Activated T-cell treated with anti-CD3 and anti-CD28 coated beads for 1 hour (primary cell): ENCODE results near the gene NPLOC4.
A peak's percentile ranks its signal among the peaks of the same experiment; 100 is the strongest.

Source experiments
- DNase-seq: peaks from one replicate; pipeline ENCODE4 v3.0.0-alpha.2; 2020; ENCODE audit warnings: low read depth

Gene NPLOC4

GRCh38 chr17:81566461-81567126 is 70.3 kb downstream of the NPLOC4 start:
- DNase-seq, result no peak

GRCh38 chr17:81565231-81565630 is 71.7 kb downstream of the NPLOC4 start:
- no peak for DNase-seq

- no peak for DNase-seq
These were observed 72.1 kb downstream of the NPLOC4 start for GRCh38 chr17:81564778-81565177.

GRCh38 chr17:81563861-81564586 is 72.9 kb downstream of the NPLOC4 start:
- no peak for DNase-seq

GRCh38 chr17:81561494-81561885 is 75.4 kb downstream of the NPLOC4 start:
- no peak for DNase-seq

- DNase-seq, result no peak
These were observed 77.7 kb downstream of the NPLOC4 start for GRCh38 chr17:81558941-81559806.

GRCh38 chr17:81558115-81558468 is 78.8 kb downstream of the NPLOC4 start:
- DNase-seq, result no peak

- DNase-seq, result no peak
These were observed 79.4 kb downstream of the NPLOC4 start for GRCh38 chr17:81557276-81558114.

- no peak for DNase-seq
These were observed 80.0 kb downstream of the NPLOC4 start for GRCh38 chr17:81556863-81557262.

GRCh38 chr17:81556175-81556691 is 80.7 kb downstream of the NPLOC4 start:
- DNase-seq, result no peak

GRCh38 chr17:81553616-81554181 is 83.2 kb downstream of the NPLOC4 start:
- no peak for DNase-seq

- peak; percentile 64 for DNase-seq
These were observed 83.8 kb downstream of the NPLOC4 start for GRCh38 chr17:81553018-81553615.

- DNase-seq, result peak; percentile 67
These were observed 84.5 kb downstream of the NPLOC4 start, which contains the start of gene FAAP100 for GRCh38 chr17:81552244-81553017. Gene FAAP100 (minus strand): TSS chr17:81552353. CDS start chr17:81552330, 23 bp downstream.

- no peak for DNase-seq
These were observed 85.3 kb downstream of the NPLOC4 start for GRCh38 chr17:81551458-81552243.

GRCh38 chr17:81550830-81551457 is 86.0 kb downstream of the NPLOC4 start:
- no peak for DNase-seq

GRCh38 chr17:81550285-81550684 is 86.6 kb downstream of the NPLOC4 start:
- no peak for DNase-seq

- no peak for DNase-seq
These were observed 87.1 kb downstream of the NPLOC4 start for GRCh38 chr17:81549826-81550225.

- no peak for DNase-seq
These were observed 87.8 kb downstream of the NPLOC4 start for GRCh38 chr17:81549031-81549557.
